IMR-90 (cell line): ENCODE data around the gene PLEKHG2. TPM values are rescaled to one million over a fixed set of nuclear protein-coding genes. Genes with fewer than 3 reads are reported as not detected.

Source experiments
- ATAC-seq: fragments of 200-7000 bp; cut with Tn5 transposase; 2 replicates; pipeline ENCODE4 v1.9.1; 2020; ENCODE audit warnings: low read depth, mild to moderate bottlenecking, moderate library complexity
- BruUV-seq: library from RNA; stranded (reverse); fragments of 400-500 nt; replicated peaks from 2 replicates; lab custom pipeline; 2021; lab: Mats Ljungman, UMichigan
- CTCF ChIA-PET: fragments of 300-600 bp; formaldehyde crosslinking; extraction: SDS; loops from one replicate; lab custom pipeline; 2021; ENCODE audit warnings: antibody characterized with exemption; lab: Yijun Ruan, JAX
- POLR2A ChIA-PET: fragments of 300-600 bp; sonication (Branson Sonifier 250); formaldehyde crosslinking; loops from one replicate; lab custom pipeline; 2022; ENCODE audit warnings: antibody characterized with exemption; ENCODE audit not compliant: unreplicated experiment; lab: Charles Lee
- DNase-seq: peaks from one replicate; pipeline ENCODE4 v3.0.0; 2013
- H2AFZ ChIP-seq: replicated peaks from 2 replicates; pipeline ENCODE3; 2013; ENCODE audit warnings: low read length, mild to moderate bottlenecking; ENCODE audit not compliant: poor library complexity
- H2AK5ac ChIP-seq: 2 replicates; pipeline ENCODE4 v1.6.1; 2013; ENCODE audit warnings: low read depth, low read length, inconsistent platforms
- H2AK9ac ChIP-seq: replicated peaks from 2 replicates; pipeline ENCODE3; 2013; ENCODE audit warnings: mild to moderate bottlenecking, low read depth, low read length, moderate library complexity; ENCODE audit not compliant: poor library complexity
- H2BK120ac ChIP-seq: 2 replicates; pipeline ENCODE4 v1.6.1; 2013; ENCODE audit warnings: low read depth, low read length, inconsistent platforms
- H2BK15ac ChIP-seq: 3 replicates; pipeline ENCODE4 v1.6.1; 2013; ENCODE audit warnings: low read depth, low read length, inconsistent platforms
- H2BK20ac ChIP-seq: 2 replicates; pipeline ENCODE4 v1.6.1; 2013; ENCODE audit warnings: low read depth, mild to moderate bottlenecking, inconsistent platforms, low read length, moderate library complexity
- H2BK5ac ChIP-seq: 2 replicates; pipeline ENCODE4 v1.6.1; 2013; ENCODE audit warnings: mild to moderate bottlenecking, low read depth, low read length, inconsistent platforms; ENCODE audit not compliant: poor library complexity, severe bottlenecking
- H3K14ac ChIP-seq: replicated peaks from 2 replicates; pipeline ENCODE4 v1.6.1; 2013; ENCODE audit warnings: low read depth, low read length, inconsistent platforms
- H3K18ac ChIP-seq: 2 replicates; pipeline ENCODE4 v1.6.1; 2013; ENCODE audit warnings: low read depth, low read length, control low read depth
- H3K23ac ChIP-seq: 2 replicates; pipeline ENCODE4 v1.6.1; 2013; ENCODE audit warnings: low read depth, low read length, inconsistent platforms
- H3K27ac ChIP-seq: 2 replicates; pipeline ENCODE4 v1.5.1; 2013; ENCODE audit warnings: mild to moderate bottlenecking, control low read depth, low read length; ENCODE audit not compliant: insufficient read depth
- H3K27me3 ChIP-seq: 2 replicates; pipeline ENCODE4 v1.6.1; 2013; ENCODE audit warnings: low read length; ENCODE audit not compliant: control insufficient read depth, insufficient read depth
- H3K36me3 ChIP-seq: 2 replicates; pipeline ENCODE4 v1.6.1; 2013; ENCODE audit warnings: low read length, mixed read lengths; ENCODE audit not compliant: control insufficient read depth, insufficient read depth
- H3K4ac ChIP-seq: 2 replicates; pipeline ENCODE4 v1.6.1; 2013; ENCODE audit warnings: low read depth, low read length, inconsistent platforms
- H3K4me1 ChIP-seq: 2 replicates; pipeline ENCODE4 v1.6.1; 2013; ENCODE audit warnings: low read length, mixed read lengths; ENCODE audit not compliant: control insufficient read depth, insufficient read depth
- H3K4me2 ChIP-seq: 2 replicates; pipeline ENCODE4 v1.6.1; 2013; ENCODE audit warnings: low read depth, mild to moderate bottlenecking, control low read depth, low read length, moderate library complexity
- H3K4me3 ChIP-seq: 2 replicates; pipeline ENCODE4 v1.5.1; 2013; ENCODE audit warnings: low read depth, mild to moderate bottlenecking, control low read depth, low read length, moderate library complexity; ENCODE audit not compliant: insufficient read depth
- H3K56ac ChIP-seq: 2 replicates; pipeline ENCODE4 v1.6.1; 2013; ENCODE audit warnings: low read length, inconsistent platforms; ENCODE audit not compliant: insufficient read depth; ENCODE audit errors: extremely low read depth
- H3K79me1 ChIP-seq, 2 experiments: 2 replicates each; pipeline ENCODE4 v1.6.1; 2013; ENCODE audit warnings: low read length in 2 of 2, inconsistent platforms in 1 of 2, low read depth in 1 of 2
- H3K9ac ChIP-seq: 2 replicates; pipeline ENCODE4 v1.6.1; 2013; ENCODE audit warnings: low read depth, low read length, control low read depth
- H3K9me1 ChIP-seq: 2 replicates; pipeline ENCODE4 v1.6.1; 2013; ENCODE audit warnings: low read length, inconsistent platforms; ENCODE audit not compliant: insufficient read depth
- H3K9me3 ChIP-seq: 2 replicates; pipeline ENCODE4 v1.6.1; 2013; ENCODE audit warnings: low read length; ENCODE audit not compliant: control insufficient read depth, insufficient read depth
- H4K20me1 ChIP-seq: 2 replicates; pipeline ENCODE4 v1.6.1; 2013; ENCODE audit warnings: low read length, inconsistent platforms; ENCODE audit not compliant: insufficient read depth
- H4K5ac ChIP-seq: 2 replicates; pipeline ENCODE4 v1.6.1; 2013; ENCODE audit warnings: mild to moderate bottlenecking, low read depth, low read length, control low read depth
- H4K8ac ChIP-seq, 2 experiments: 2 replicates each; pipeline ENCODE4 v1.6.1; 2013; ENCODE audit warnings: low read depth in 2 of 2, low read length in 2 of 2, control low read depth in 1 of 2, inconsistent platforms in 1 of 2
- H4K91ac ChIP-seq: 2 replicates; pipeline ENCODE4 v1.6.1; 2013; ENCODE audit warnings: low read depth, low read length, inconsistent platforms; ENCODE audit not compliant: insufficient read depth
- BHLHE40 ChIP-seq: fragments of 150-350 bp; IDR thresholded peaks from 2 replicates; pipeline ENCODE4 v1.6.1; 2016; ENCODE audit warnings: mild to moderate bottlenecking, low read depth, low read length
- CHD1 ChIP-seq: IDR thresholded peaks from 2 replicates; pipeline ENCODE4 v1.6.1; 2012; ENCODE audit warnings: low read depth, low read length, improper control_type of control experiment
- ELK1 ChIP-seq: fragments of 150-350 bp; IDR thresholded peaks from 2 replicates; pipeline ENCODE4 v1.6.1; 2016; ENCODE audit warnings: low read depth, mild to moderate bottlenecking, low read length, moderate library complexity, borderline replicate concordance
- MAFK ChIP-seq: IDR thresholded peaks from 2 replicates; pipeline ENCODE4 v1.6.1; 2012; ENCODE audit warnings: low read depth, low read length, improper control_type of control experiment
- MAZ ChIP-seq: IDR thresholded peaks from 2 replicates; pipeline ENCODE4 v1.6.1; 2012; ENCODE audit warnings: low read depth, mild to moderate bottlenecking, low read length, improper control_type of control experiment, moderate library complexity, borderline replicate concordance
- NFE2L2 ChIP-seq: fragments of 150-350 bp; IDR thresholded peaks from 2 replicates; pipeline ENCODE4 v1.6.1; 2016; ENCODE audit warnings: low read depth, mild to moderate bottlenecking, low read length
- POLR2A ChIP-seq: IDR thresholded peaks from 2 replicates; pipeline ENCODE4 v1.6.1; 2012; ENCODE audit warnings: mild to moderate bottlenecking, low read depth, low read length
- RFX5 ChIP-seq: IDR thresholded peaks from 2 replicates; pipeline ENCODE4 v1.8.0; 2012; ENCODE audit warnings: low read depth, mild to moderate bottlenecking, low read length, moderate library complexity
- SMC3 ChIP-seq: fragments of 150-350 bp; IDR thresholded peaks from 2 replicates; pipeline ENCODE4 v1.6.1; 2016; ENCODE audit warnings: low read depth, mild to moderate bottlenecking, antibody characterized with exemption, low read length, moderate library complexity
- WGBS, 2 experiments: methylation state at CpG; one replicate each; pipeline versions ENCODE4 v1.1.5 to v1.1.7; 2013; ENCODE audit warnings: missing lambda C conversion rate in 2 of 2; ENCODE audit not compliant: insufficient read length in 1 of 2; ENCODE audit errors: extremely low coverage in 2 of 2; 5-methylcytosine and 5-hydroxymethylcytosine counted together
- dilution Hi-C: fragments of 300-500 bp; cut with HindIII; formaldehyde crosslinking; loops from one replicate; pipeline ENCODE4 v1.14.3; 2018; ENCODE audit warnings: low sequenced_read_pairs; ENCODE audit not compliant: unreplicated experiment
- in situ Hi-C: fragments of 300-500 bp; cut with MboI; formaldehyde crosslinking; loops from 3 replicates; pipeline ENCODE4 v1.14.3; 2019; ENCODE audit warnings: low sequenced_read_pairs, inconsistent platforms, mixed read lengths
- intact Hi-C: fragments of 100-400 bp; cut with micrococcal nuclease; formaldehyde crosslinking; loops from 2 replicates; pipeline ENCODE4 v1.10.0; 2022
- polyA plus RNA-seq, 3 experiments: library from polyadenylated mRNA; depleted of rRNA; stranded (reverse); fragments of >200 nt; gene quantifications; 2 replicates each; pipeline ENCODE4 v1.2.3, GENCODE V29; 2012; ENCODE audit warnings: low replicate concordance in 1 of 3
- total RNA-seq: library from RNA; depleted of rRNA; stranded (reverse); fragments of >200 nt; gene quantifications from 2 replicates; pipeline ENCODE4 v1.2.3, GENCODE V29; 2012

PLEKHG2 gene
- total and polyA plus RNA-seq, 2 of the 4 experiments (the other 2 are of a cell fraction): 6.5 to 28.3 TPM

- Histone ChIP-seq H4K91ac (no peak overlapping the region), H3K14ac (no peak overlapping the region), H2AK9ac (no peak overlapping the region), H4K20me1 (peaks cover 46% of the 10 kb centered on the region), H4K5ac (no peak overlapping the region), H3K27ac (no peak overlapping the region), H3K18ac (no peak overlapping the region), H3K4me1 (peaks cover 22% of the 10 kb centered on the region), H2AFZ (no peak overlapping the region), H2BK20ac (no peak overlapping the region), H2AK5ac (no peak overlapping the region), H3K9ac (no peak overlapping the region), H3K4me2 (no peak overlapping the region), H2BK120ac (no peak overlapping the region), H2BK5ac (no peak overlapping the region), H2BK15ac (no peak overlapping the region), H3K79me1 (peaks cover 23 to 49% of the 10 kb centered on the region in 2 experiments), H3K4ac (no peak overlapping the region), H3K9me3 (no peaks in the 10 kb centered on the region), H3K27me3 (no peaks in the 10 kb centered on the region), H4K8ac (no peak overlapping the region), H3K4me3 (no peak overlapping the region), H3K23ac (no peak overlapping the region), H3K36me3 (peaks cover 23% of the 10 kb centered on the region), H3K56ac (no peak overlapping the region), H3K9me1 (peaks cover 7% of the 10 kb centered on the region)
- dilution Hi-C loops: no loop called here
- no TSS peak for BruUV-seq
- no peak for DNase-seq
- no peak for ATAC-seq
- POLR2A ChIA-PET: no interaction called here
- intact Hi-C loops: no loop called here
- in situ Hi-C loops: loop anchor here (25.0 kb wide), 1 partner anchor 405 kb away; the partner anchor contains the start of genes DYRK1B and FBL
- TF ChIP-seq RFX5 (no peak), MAZ (no peak), SMC3 (no peak), NFE2L2 (no peak), ELK1 (no peak), POLR2A (peak; percentile 14; the same call in 1 of the 2 replicates), CHD1 (no peak), BHLHE40 (no peak), MAFK (no peak)
- WGBS, 2 experiments: no CpG with 5 or more reads among the region's 8 CpGs
- CTCF ChIA-PET: interaction anchor here (0.6 kb wide), 1 partner anchor 104 kb away, joined by 4 read pairs; no protein-coding TSS in a partner anchor
These were observed 20.2 kb downstream of the PLEKHG2 start for GRCh38 chr19:39432677-39433025.
